ENCODE results near the gene AP5S1. TPM values are rescaled to one million over a fixed set of nuclear protein-coding genes. Genes with fewer than 3 reads are reported as not detected.
A peak's percentile ranks its signal among the peaks of the same experiment; 100 is the strongest.

AP5S1 gene
- total RNA-seq, 2 donors from 2014 or later: 11.3 to 11.9 TPM

GRCh38 chr20:3797226-3797545 lies 23.2 kb upstream of the AP5S1 start:
- H3K9me3 ChIP-seq (ENCODE audit: control insufficient read depth, low read length, poor library complexity, severe bottlenecking): no peaks in the 10 kb centered on the region
- Mint-ChIP-seq H3K36me3 (ENCODE audit: low read depth) (peaks cover 12% of the 10 kb centered on the region), H3K4me1 (peaks cover 37% of the 10 kb centered on the region), H3K27me3 (no peaks in the 10 kb centered on the region), H3K4me3 (peak overlapping the region; percentile 100), H3K27ac (peak overlapping the region; percentile 95)
- DNase-seq (no peak), ATAC-seq (no peak)

- Mint-ChIP-seq H3K27ac (peak overlapping the region; percentile 95), H3K27me3 (no peaks in the 10 kb centered on the region), H3K36me3 (ENCODE audit: low read depth) (peaks cover 12% of the 10 kb centered on the region), H3K4me1 (peaks cover 42% of the 10 kb centered on the region), H3K4me3 (peak overlapping the region; percentile 100)
- ATAC-seq: peak; percentile 33
- no peaks in the 10 kb centered on the region for H3K9me3 ChIP-seq (ENCODE audit: control insufficient read depth, low read length, poor library complexity, severe bottlenecking)
- DNase-seq: peak in 1 of 3 donors; percentile 44
Observed at GRCh38 chr20:3797592-3798372, 22.6 kb upstream of the AP5S1 start.

GRCh38 chr20:3798373-3798768 lies 22.0 kb upstream of the AP5S1 start:
- Mint-ChIP-seq H3K4me1 (peaks cover 44% of the 10 kb centered on the region), H3K27ac (peak overlapping the region; percentile 95), H3K4me3 (peak overlapping the region; percentile 100), H3K36me3 (ENCODE audit: low read depth) (peaks cover 12% of the 10 kb centered on the region), H3K27me3 (no peaks in the 10 kb centered on the region)
- ATAC-seq (no peak), DNase-seq (no peak)
- no peaks in the 10 kb centered on the region for H3K9me3 ChIP-seq (ENCODE audit: control insufficient read depth, low read length, poor library complexity, severe bottlenecking)

GRCh38 chr20:3798908-3799248 lies 21.5 kb upstream of the AP5S1 start:
- H3K9me3 ChIP-seq (ENCODE audit: control insufficient read depth, low read length, poor library complexity, severe bottlenecking): no peaks in the 10 kb centered on the region
- DNase-seq (no peak), ATAC-seq (peak; percentile 14)
- H3K36me3 Mint-ChIP-seq (ENCODE audit: low read depth): peaks cover 15% of the 10 kb centered on the region
- H3K4me1 Mint-ChIP-seq: peaks cover 49% of the 10 kb centered on the region
- peak overlapping the region; percentile 95 for H3K27ac Mint-ChIP-seq
- no peaks in the 10 kb centered on the region for H3K27me3 Mint-ChIP-seq
- H3K4me3 Mint-ChIP-seq: peak overlapping the region; percentile 100

DNA sequence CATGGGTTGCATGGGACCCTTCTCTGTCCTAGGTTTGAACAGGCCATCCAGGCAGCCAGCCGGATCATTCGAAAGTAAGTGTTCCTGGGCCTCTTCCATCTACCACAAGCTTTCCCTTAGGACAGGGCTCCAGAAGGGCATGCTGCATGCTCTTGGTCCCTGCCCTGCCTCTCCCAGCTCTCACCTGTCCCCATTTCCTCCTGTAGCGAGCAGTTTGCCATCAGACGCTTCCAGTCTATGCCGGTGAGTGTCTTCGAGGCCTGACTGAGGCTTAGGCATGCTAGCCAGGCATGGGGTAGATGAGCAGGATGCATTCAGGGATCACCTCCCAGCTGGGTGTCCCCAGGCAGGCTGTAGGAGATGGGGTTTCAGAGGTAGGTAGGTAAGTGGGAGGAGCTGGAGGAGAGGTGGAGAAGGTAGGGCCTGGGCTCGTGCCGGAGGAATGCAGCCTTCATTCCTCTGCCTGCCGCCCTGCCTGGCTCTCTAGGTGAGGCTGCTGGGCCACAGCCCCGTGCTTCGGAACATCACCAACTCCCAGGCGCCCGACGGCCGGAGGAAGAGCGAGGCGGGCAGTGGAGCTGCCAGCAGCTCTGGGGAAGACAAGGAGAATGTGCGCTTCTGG lies 20.0 kb upstream of the AP5S1 start:
- Mint-ChIP-seq H3K27me3 (no peaks in the 10 kb centered on the region), H3K27ac (peak overlapping the region; percentile 95), H3K4me3 (peak overlapping the region; percentile 100), H3K36me3 (ENCODE audit: low read depth) (peaks cover 23% of the 10 kb centered on the region), H3K4me1 (peaks cover 57% of the 10 kb centered on the region)
- ATAC-seq (no peak), DNase-seq (no peak)
- H3K9me3 ChIP-seq (ENCODE audit: control insufficient read depth, low read length, poor library complexity, severe bottlenecking): no peaks in the 10 kb centered on the region

GRCh38 chr20:3800878-3801260 lies 19.5 kb upstream of the AP5S1 start:
- H3K27me3 Mint-ChIP-seq: no peaks in the 10 kb centered on the region
- H3K9me3 ChIP-seq (ENCODE audit: control insufficient read depth, low read length, poor library complexity, severe bottlenecking): no peaks in the 10 kb centered on the region
- peak overlapping the region; percentile 95 for H3K27ac Mint-ChIP-seq
- H3K4me3 Mint-ChIP-seq: no peak overlapping the region
- H3K36me3 Mint-ChIP-seq (ENCODE audit: low read depth): peaks cover 26% of the 10 kb centered on the region
- H3K4me1 Mint-ChIP-seq: peaks cover 58% of the 10 kb centered on the region
- ATAC-seq (no peak), DNase-seq (no peak)

- Mint-ChIP-seq H3K4me3 (peak overlapping the region; percentile 15), H3K4me1 (peaks cover 58% of the 10 kb centered on the region), H3K36me3 (ENCODE audit: low read depth) (peaks cover 28% of the 10 kb centered on the region), H3K27ac (peak overlapping the region; percentile 95), H3K27me3 (no peaks in the 10 kb centered on the region)
- no peaks in the 10 kb centered on the region for H3K9me3 ChIP-seq (ENCODE audit: control insufficient read depth, low read length, poor library complexity, severe bottlenecking)
- DNase-seq: no peak
- ATAC-seq: no peak
Observed at GRCh38 chr20:3801299-3801698, 19.0 kb upstream of the AP5S1 start.

DNA sequence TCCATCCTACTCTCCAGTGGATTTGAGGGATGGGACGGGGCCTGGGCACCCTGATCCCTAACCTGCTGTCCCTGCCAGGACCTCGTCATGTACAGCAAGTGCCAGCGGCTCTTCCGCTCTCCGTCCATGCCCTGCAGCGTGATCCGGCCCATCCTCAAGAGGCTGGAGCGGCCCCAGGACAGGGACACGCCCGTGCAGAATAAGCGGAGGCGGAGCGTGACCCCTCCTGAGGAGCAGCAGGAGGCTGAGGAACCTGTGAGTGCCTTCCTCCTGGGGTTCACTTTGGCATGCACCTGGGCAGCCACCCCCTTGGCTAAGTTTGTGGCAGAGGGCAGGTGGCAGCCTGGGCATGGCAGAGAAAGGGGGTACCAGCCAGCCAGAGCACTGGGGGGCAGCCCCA lies 18.5 kb upstream of the AP5S1 start:
- H3K4me3 Mint-ChIP-seq: peak overlapping the region; percentile 15
- no peak for ATAC-seq
- no peaks in the 10 kb centered on the region for H3K27me3 Mint-ChIP-seq
- H3K36me3 Mint-ChIP-seq (ENCODE audit: low read depth): peaks cover 28% of the 10 kb centered on the region
- H3K4me1 Mint-ChIP-seq: peaks cover 59% of the 10 kb centered on the region
- H3K27ac Mint-ChIP-seq: peak overlapping the region; percentile 95
- no peaks in the 10 kb centered on the region for H3K9me3 ChIP-seq (ENCODE audit: control insufficient read depth, low read length, poor library complexity, severe bottlenecking)
- no peak for DNase-seq

DNA sequence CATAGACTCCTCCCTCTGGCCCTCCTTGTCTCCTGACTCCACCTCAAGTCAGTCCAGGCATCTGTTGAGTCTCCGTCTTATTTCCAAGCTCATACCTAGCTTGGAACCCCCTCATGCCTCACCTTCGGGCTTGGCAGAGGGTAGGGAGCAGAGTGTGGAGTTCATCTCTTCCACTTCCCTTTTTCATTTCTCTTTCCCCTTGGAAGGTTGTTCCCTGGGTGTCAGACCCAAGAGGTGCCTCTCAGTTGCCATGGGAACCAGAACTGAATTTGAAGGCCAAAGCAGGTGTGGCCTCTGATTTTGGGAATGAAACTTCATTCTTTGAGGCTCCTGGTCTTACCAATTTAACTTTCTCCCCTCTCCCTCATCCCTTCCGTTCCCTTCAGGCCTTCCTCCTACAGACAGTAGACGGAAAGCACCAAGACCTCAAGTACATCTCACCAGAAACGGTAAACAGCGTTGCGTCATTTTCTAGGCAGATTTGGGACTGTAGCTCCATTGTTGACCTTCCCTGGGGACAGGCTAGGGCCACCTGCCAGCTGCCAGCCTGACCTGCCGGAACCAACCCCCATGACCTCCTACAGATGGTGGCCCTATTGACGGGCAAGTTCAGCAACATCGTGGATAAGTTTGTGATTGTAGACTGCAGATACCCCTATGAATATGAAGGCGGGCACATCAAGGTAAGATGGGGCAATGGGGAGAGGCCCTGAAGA lies 17.7 kb upstream of the AP5S1 start:
- peaks cover 64% of the 10 kb centered on the region for H3K4me1 Mint-ChIP-seq
- no peaks in the 10 kb centered on the region for H3K9me3 ChIP-seq (ENCODE audit: control insufficient read depth, low read length, poor library complexity, severe bottlenecking)
- ATAC-seq (no peak), DNase-seq (no peak)
- H3K36me3 Mint-ChIP-seq (ENCODE audit: low read depth): peaks cover 25% of the 10 kb centered on the region
- no peaks in the 10 kb centered on the region for H3K27me3 Mint-ChIP-seq
- peak overlapping the region; percentile 95 for H3K27ac Mint-ChIP-seq
- peak overlapping the region; percentile 33 for H3K4me3 Mint-ChIP-seq

DNA sequence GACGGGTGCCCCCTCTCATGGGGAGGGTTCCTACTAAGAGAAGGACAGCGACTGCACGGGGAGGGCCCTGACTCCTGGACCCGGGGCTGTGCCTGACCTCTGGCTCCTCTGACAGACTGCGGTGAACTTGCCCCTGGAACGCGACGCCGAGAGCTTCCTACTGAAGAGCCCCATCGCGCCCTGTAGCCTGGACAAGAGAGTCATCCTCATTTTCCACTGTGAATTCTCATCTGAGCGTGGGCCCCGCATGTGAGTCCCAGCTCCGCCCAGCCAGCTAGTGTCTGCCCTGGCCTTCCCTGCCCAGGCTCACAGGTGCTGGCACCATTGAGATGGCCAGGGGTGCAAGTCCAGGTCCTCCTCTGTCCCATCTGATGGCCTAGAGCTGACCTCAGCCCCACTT lies 17.1 kb upstream of the AP5S1 start:
- peaks cover 60% of the 10 kb centered on the region for H3K4me1 Mint-ChIP-seq
- no peak for DNase-seq
- H3K27me3 Mint-ChIP-seq: no peaks in the 10 kb centered on the region
- H3K27ac Mint-ChIP-seq: peak overlapping the region; percentile 95
- no peak overlapping the region for H3K4me3 Mint-ChIP-seq
- peaks cover 22% of the 10 kb centered on the region for H3K36me3 Mint-ChIP-seq (ENCODE audit: low read depth)
- no peaks in the 10 kb centered on the region for H3K9me3 ChIP-seq (ENCODE audit: control insufficient read depth, low read length, poor library complexity, severe bottlenecking)
- ATAC-seq: no peak

- Mint-ChIP-seq H3K36me3 (ENCODE audit: low read depth) (peaks cover 22% of the 10 kb centered on the region), H3K4me3 (no peak overlapping the region), H3K27me3 (no peaks in the 10 kb centered on the region), H3K27ac (peak overlapping the region; percentile 95), H3K4me1 (peaks cover 54% of the 10 kb centered on the region)
- H3K9me3 ChIP-seq (ENCODE audit: control insufficient read depth, low read length, poor library complexity, severe bottlenecking): no peaks in the 10 kb centered on the region
- DNase-seq (no peak), ATAC-seq (no peak)
Observed at GRCh38 chr20:3803854-3804253, 16.5 kb upstream of the AP5S1 start.

DNA sequence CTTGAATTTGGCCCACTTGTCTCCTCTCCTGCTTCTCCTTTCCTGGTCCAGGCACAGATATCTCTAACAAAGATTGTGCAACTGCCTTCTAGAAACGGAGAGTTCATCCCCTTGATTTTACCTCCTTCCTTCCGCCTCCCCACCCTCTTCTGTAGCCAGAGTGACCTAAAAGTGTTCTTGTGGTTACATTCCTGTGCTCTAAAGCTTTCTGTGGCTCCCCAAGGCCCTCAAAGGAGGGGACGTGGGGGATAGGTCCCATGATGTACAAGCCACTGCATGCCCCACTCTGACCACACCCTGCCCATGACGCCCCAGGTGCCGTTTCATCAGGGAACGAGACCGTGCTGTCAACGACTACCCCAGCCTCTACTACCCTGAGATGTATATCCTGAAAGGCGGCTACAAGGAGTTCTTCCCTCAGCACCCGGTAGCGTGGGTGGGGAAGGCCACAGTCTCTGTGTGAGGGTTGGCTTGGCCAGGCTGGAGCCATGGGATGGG lies 16.0 kb upstream of the AP5S1 start:
- H3K27ac Mint-ChIP-seq: peak overlapping the region; percentile 95
- peaks cover 22% of the 10 kb centered on the region for H3K36me3 Mint-ChIP-seq (ENCODE audit: low read depth)

GRCh38 chr20:3804781-3805180 lies 15.6 kb upstream of the AP5S1 start:
- H3K4me3 Mint-ChIP-seq: no peak overlapping the region
- H3K9me3 ChIP-seq (ENCODE audit: control insufficient read depth, low read length, poor library complexity, severe bottlenecking): no peaks in the 10 kb centered on the region
- peaks cover 22% of the 10 kb centered on the region for H3K36me3 Mint-ChIP-seq (ENCODE audit: low read depth)
- ATAC-seq (no peak), DNase-seq (no peak)
- H3K27ac Mint-ChIP-seq: peak overlapping the region; percentile 84
- no peaks in the 10 kb centered on the region for H3K27me3 Mint-ChIP-seq
- H3K4me1 Mint-ChIP-seq: peaks cover 46% of the 10 kb centered on the region

More for the DNA sequence above, 16.0 kb upstream of the AP5S1 start:
- ATAC-seq (no peak), DNase-seq (no peak)
- no peaks in the 10 kb centered on the region for H3K9me3 ChIP-seq (ENCODE audit: control insufficient read depth, low read length, poor library complexity, severe bottlenecking)
- H3K4me3 Mint-ChIP-seq: no peak overlapping the region
- H3K4me1 Mint-ChIP-seq: peaks cover 50% of the 10 kb centered on the region
- no peaks in the 10 kb centered on the region for H3K27me3 Mint-ChIP-seq

Measured in T-helper 17 cell (primary cell).